SK-MEL-5 (cell line): ENCODE measurements around the gene SLAMF1. TPM values are rescaled to one million over a fixed set of nuclear protein-coding genes. Genes with fewer than 3 reads are reported as not detected.
A peak's percentile ranks its signal among the peaks of the same experiment; 100 is the strongest.

Source experiments
- DNase-seq: peaks from one replicate; pipeline ENCODE4 v3.0.0-alpha.2; 2016; ENCODE audit warnings: low read depth, low spot score
- in situ Hi-C: cut with HindIII; loops from 2 replicates; pipeline ENCODE4 v1.10.0; 2016; ENCODE audit warnings: low sequenced_read_pairs, high pct_unique_total_duplicates, low pct_unique_long_range_greater_than_20kb
- total RNA-seq: library from RNA; depleted of rRNA; stranded (reverse); fragments of >200 nt; shearing (Covaris generic); gene quantifications from 2 replicates; pipeline ENCODE4 v1.2.3, GENCODE V29; 2014

SLAMF1 gene
- total RNA-seq, 1 experiment from 2014 or later, result not detected

DNA sequence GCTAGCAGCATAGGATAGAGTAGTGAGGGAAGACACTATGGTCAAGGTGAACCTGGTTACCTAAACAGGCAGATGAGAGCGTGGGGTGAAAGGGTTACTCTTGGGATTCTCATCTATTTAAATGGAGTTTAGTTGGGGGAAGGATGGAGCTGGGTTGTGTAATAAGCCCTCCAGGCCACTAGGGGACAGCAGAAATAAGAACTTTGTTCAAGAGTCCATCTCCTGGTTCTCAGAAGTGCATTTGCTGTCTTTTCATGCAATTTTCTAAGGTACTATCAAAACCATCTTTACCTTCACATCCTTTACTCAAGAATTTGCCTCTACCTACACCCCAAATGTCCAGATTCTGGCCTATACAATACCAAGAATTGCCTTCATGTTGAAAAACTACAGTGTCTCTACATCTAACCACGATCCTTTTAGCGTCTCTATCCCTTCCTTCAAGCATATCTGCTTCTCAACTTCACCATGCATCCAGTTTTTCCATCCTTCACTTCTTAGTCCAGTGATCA, 28.0 kb downstream of the SLAMF1 start:
- in situ Hi-C loops, result no loop called here
- DNase-seq, result peak; percentile 37

DNA sequence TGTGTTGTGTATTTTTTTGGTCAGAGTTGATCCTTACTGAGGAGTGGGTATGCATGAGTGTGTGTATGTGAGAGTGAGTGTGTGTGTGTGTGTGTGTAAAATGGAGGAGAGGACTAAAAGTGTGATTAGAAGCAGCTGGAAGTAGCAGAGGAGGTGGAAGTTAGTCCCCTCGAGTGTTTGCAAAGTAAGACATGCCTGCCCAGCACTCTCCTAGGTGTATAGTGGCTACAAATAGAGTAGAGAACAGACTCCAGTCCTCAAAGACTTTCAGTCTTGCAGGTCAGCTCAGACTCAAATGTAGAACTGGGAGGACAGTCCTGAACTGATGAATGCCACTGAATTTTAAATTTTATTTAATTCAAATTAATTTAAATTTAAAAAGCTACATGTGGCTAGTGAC, 28.5 kb downstream of the SLAMF1 start:
- in situ Hi-C loops, result no loop called here

DNA sequence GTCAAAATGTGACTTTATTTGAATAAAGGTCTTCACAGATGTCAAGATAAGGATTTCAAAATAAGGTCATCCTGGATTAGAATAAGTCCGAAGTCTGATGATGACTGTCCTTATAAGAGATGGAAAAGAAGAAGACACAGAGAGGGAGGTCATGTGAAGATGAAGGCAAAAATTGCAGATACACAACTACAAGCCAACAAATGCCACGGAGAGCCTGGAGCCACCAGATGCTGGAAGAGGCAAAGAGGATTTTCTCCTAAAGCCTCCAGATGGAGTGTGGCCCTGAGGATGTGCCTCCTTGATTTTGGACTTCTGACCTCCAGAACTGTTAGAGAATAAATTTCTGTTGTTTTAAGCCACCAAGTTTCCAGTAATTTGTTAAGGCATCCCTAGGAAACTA, 31.2 kb downstream of the SLAMF1 start:
- in situ Hi-C loops, result no loop called here
- no peak for DNase-seq

More for the DNA sequence above, 28.5 kb downstream of the SLAMF1 start:
- DNase-seq, result no peak

DNA sequence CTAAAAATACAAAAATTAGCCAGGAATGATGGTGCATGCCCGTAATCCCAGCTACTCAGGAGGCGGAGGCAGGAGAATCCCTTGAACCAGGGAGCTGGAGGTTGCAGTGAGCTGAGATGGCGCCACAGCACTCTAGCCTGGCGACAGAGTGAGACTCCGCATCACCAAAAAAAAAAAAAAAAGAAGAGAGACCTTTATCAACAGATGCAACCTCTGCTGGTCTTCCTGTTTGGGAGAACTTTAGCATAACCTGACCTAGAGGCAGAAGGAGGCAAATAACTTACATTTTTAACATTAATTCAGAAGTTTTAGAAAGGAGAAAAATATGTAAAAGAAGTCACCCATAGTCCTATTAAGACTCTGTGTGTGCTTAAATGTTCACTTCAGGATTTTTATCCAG, 32.4 kb downstream of the SLAMF1 start:
- no peak for DNase-seq
- in situ Hi-C loops, result no loop called here

DNA sequence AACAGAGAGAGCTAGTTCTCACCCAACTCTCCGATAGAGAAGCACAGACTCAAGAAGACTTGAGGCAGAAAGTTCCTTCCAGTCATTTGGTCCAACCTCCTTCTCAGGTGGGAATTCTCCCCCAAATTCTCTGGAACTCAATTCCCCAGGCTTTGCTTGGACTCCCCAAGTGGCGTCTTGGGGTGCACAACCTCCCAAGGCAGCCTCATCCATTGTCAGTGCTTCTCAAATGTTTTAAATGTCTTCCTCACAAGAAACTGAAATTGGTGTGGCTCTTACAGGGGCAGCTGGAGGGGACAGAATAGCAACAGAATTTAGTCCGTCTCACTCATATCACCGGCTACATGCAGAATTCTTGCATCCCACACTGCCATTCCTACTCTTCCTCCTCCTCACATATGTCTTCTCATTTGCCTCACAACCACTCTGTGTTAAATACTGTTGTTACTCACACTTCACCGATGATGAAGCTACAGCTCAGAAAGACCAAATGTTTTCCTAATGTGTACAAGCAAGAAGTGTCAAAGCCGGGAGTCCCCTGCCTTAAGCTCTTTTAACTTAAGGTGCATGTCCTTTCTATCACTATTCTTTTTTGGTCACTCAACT, 34.1 kb downstream of the SLAMF1 start:
- in situ Hi-C loops, result no loop called here
- no peak for DNase-seq

DNA sequence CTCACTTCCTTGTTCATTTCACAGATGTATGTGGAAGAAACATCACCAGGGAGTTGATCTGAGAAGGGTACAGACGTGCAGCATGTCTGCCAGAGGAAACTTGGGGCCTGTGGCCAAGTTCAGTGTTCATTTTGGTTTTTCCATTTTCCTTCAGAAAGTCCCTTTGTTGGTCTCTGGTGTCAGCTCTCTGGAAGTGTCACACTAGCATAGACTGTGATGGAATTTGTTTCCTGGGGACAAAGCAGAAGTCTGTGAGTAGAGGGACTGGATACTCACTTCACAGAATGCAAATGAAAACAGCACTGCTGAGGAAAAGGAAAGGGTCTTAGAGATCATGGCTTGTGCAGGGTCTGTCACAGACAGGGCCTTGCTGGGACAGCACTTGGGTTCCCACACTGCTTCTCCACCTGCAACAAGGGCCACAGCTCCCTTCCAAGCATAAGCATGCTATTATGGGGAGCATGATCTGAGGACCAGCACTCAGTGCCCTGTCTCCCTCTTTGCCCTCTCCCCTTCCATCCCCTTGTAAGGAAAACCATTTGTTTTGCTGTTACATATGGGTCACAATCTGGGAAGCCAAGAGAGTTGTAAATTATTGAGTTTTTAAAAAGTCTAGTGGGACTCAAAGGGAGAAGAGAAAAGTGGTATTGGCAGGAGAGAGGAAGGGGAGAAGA, 36.1 kb downstream of the SLAMF1 start:
- in situ Hi-C loops, result no loop called here

DNA sequence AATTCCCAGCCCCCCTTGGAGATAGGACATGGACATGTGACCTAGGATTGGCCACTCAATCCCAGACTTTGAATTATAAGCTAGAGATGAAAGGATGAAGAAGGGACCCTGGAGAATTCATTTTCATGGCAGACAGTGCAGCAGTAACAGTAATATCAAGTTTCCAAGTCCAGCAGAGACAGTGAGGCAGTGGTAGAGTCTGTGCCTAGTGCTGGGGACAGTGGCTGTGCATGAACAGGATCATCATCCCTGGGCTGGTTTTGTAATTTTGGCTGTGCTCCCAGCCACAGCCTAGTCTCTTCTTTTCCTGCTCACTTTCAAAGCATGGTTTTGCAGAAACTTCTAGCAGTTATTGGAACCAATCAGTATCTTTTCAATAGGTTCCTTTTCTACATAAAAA, 37.9 kb downstream of the SLAMF1 start:
- in situ Hi-C loops, result no loop called here
- no peak for DNase-seq

More for the DNA sequence above, 36.1 kb downstream of the SLAMF1 start:
- no peak for DNase-seq

DNA sequence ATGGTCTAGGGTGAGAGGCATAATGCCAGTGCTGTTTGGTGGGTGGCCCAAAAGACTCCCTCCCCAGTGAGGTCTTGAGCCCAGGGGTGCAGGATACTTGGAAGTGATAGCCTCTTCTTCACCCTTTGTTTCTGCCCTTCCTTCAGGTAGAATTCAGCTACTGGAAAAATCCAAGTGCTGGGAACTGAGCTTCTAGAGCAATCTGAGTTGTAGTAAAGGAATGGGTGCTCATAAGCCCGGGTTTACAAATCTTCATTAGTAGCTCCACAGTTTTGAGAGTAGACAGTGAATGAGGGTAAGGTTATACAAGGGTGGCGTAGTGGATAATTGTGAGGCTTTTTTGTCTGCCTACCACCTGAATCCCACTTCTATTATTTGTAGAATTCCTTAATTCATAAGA, 38.3 kb downstream of the SLAMF1 start:
- no peak for DNase-seq
- in situ Hi-C loops, result no loop called here

DNA sequence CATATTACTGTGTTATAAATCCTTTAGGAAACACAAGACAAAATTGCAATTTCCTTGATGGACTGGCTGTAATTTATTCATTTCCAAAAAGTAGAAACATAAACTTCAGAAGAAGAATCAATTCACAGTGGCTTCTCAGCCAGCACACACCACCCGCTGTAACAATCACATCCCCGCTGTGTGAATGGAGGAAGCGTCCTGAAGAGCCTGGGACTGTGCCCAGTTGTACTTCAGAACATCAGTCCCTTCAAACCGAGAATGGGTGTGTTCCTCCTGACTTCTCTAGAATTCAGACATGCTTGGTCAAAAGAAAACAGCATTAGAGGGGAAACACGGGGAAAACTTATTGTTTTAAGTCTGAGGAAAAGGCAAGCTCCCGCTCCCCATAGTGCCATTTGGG, 38.8 kb downstream of the SLAMF1 start:
- in situ Hi-C loops, result no loop called here
- DNase-seq, result no peak

DNA sequence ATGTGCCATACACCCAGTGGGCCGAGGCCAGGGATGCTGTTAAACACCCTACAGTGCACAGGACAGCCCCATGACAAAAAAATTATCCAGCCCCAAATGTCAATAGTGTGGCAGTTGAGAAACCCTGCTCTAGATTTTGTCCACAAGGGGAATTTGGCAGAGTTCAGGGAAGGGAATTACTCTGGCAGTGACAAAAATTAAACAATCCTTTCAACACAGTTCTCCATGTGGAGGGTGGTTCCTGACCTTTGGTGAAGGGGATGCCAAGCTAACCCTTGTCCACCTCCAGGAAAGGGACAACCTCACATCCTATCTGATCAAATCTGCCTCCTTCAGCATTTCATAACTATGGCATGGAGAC, 39.2 kb downstream of the SLAMF1 start:
- no peak for DNase-seq
- in situ Hi-C loops, result no loop called here

DNA sequence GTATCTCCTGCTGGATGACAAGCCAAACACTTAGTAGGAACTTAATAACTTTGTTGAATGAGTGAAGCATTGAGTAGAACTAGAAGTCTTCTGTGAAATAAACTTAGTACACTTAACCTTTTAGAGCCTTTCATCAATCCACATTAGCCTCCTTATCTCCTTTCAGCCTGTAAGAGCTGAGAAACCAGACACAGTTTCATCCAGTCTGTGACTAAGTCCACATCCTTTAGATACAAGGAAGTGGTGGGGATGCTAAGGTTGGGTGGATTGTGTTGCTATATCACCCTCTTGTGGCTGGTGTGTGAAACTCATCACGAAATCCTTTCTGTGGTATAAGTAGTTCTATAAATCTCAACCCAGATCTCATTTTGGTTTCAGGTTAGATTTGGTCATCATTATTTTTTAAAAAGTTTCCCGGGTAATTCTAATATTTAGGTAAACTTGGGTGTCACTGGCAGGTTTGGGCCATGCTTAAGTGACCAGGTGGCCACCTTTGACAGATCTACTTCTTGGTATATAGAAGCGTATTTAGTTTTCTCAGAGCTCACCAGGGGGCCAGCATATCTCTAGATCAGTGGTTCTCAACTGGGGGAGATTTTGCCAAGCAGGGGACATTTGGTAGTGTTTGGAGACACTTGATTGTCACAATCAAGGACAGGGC, 39.7 kb downstream of the SLAMF1 start:
- DNase-seq, result peak; percentile 83
- in situ Hi-C loops, result no loop called here

DNA sequence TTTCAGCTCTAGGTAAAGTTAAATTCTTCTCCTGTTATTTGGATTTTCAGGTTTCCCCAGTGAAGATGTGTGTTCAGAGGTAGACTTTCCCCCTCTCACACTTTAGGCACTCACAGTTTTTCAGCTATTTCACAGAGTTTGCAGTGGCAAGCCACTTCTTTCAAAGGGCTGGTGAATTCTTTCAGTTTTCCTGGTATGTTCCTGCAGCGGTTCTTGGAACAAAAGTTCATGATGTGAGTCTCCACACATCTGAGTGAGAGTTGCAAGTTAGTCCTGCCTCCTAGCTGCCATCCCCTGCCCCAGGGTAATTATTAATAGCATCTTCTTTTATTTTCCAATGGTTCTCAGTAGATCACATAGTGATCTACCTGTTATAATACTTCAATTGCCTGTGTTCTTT, 40.2 kb downstream of the SLAMF1 start:
- DNase-seq, result no peak
- in situ Hi-C loops, result no loop called here

DNA sequence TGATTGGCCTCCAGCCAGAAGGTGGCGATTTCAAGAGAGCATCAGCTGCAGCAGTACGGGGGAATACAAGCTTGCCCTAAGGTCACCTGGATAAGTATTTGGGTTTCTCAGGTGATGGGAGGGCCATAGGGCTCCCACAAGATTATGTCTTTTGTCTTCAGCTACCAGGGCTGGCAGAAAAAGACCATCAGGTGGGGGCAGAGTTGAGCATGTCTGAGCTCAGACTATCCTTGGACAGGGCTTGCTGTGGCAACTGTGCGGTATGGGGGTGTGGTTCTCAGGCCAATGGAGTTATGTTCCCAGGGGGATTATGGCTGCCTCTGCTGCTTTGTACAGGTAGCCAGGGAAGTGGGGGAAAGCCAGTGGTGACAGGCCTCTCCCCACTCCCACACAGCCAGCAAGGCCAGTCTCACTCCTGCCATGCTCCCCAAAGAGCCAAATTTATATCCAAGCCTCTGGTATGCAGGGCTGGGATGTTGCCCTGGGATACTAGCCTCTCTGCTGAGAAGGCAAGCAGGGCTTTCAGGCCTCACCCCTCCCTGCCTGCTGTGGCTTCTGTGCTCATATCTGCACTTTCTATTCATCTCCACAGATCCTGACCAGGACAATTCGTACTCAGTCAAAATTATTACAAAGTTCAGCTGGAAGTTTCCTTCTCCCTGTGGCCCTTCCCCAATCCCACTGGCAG, 40.9 kb downstream of the SLAMF1 start:
- in situ Hi-C loops, result no loop called here
- DNase-seq, result no peak

DNA sequence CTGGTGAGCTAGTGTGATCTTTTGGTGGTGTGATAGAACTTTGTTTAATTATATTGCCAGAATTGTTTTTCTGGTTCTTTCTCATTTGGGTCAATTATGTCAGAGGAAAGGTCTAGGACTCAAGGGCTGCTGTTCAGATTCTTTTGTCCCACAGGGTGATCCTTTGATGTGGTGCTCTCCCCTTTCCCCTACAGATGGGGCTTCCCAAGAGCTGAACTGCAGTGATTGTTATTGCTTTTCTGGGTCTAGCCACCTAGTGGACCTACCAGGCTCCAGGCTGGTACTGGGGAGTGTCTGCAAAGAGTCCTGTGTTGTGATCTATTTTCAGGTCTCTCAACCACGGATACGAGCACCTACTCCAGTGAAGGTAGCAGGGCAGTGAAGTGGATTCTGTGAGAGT, 41.6 kb downstream of the SLAMF1 start:
- no peak for DNase-seq
- in situ Hi-C loops, result no loop called here

DNA sequence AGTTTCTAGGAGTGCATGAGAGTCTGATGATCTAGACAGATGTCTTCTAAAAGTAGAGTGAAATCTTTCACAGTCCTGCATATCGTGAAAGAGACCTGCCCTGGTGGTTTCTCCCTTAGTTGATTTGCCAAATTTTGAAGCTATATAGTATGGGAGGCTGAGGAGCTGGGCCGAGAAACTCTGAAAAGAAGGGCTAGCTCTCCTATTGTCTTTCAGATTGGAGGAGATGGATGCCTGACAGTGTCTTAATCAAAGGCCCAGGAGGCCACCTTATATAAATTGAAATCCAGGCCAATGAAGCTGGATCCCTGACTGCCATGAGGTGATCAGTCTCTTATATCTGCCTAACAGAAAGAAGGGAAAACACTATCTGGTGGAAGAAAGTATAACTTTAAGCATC, 49.1 kb downstream of the SLAMF1 start:
- in situ Hi-C loops, result no loop called here

DNA sequence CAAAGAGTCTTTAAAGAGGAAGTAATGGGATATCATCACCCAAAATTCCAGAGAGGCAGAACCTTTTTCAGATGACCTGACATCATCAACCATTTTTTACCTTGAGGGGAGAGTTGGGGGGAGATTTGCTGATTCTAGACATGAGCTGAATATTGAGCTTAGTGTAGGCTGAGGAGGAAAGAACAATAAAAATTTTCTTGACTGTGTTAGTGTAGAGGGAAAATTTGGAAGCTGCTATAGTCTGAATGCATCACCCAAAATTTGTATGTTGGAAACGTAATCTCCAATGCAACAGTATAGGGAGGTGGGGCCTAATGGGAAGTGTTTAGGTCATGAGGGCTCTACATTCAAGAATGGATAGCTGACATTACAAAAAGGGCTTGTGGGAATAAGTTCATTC, 49.8 kb downstream of the SLAMF1 start:
- no peak for DNase-seq
- in situ Hi-C loops, result no loop called here

More for the DNA sequence above, 49.1 kb downstream of the SLAMF1 start:
- DNase-seq, result no peak

DNA sequence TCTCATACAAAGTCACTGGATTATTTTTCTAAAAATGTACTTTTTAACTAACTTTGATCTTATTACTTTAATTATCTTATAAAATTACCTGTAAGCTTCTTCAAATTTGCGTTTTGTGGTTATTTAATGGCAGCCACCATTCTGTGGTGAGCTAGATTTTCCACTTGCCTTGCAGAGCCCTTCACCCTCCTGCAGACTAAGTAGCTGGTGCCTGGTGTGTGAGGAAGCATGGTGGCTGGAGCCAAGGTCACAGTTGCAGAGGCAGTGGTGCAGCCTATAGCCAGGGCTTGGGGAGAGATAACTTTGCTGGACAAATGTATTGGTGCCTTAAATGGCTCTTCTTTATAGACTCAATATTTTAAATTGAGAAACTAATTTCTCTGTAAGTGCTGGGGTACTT, 56.4 kb downstream of the SLAMF1 start:
- in situ Hi-C loops, result no loop called here
- DNase-seq, result no peak

DNA sequence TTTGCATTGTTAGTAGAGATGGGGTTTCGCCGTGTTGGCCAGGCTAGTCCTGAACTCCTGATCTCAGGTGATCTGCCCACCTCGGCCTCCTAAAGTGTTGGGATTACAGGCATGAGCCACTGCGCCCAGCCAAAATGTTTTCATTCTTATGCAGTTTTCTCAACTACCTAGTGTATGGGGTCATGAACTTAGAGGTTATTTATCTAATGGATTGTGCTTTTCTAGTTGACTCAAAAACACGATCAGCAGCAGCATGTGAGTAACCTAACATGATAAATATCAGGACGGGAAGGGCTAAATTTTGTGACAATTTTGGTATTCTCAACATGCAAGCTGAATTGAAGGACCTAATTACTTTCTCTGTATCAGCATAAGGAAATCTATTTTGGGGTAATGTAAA, 58.4 kb downstream of the SLAMF1 start:
- no peak for DNase-seq
- in situ Hi-C loops, result no loop called here
